Stimulated activated CD4-positive, alpha-beta T cell treated with anti-CD3 and anti-CD28 coated beads, Interleukin-1b, Interleukin-23, amount 100 ng/mL, for 1 hour (primary cell): ENCODE data around the gene LENG9.
A peak's percentile ranks its signal among the peaks of the same experiment; 100 is the strongest.

Experiments used
- DNase-seq, 2 donors: peaks; one replicate each; pipeline ENCODE4 v3.0.0-alpha.2; 2020; ENCODE audit warnings: low read depth in 2 of 2

The LENG9 gene

GRCh38 chr19:54422136-54422535 is 41.4 kb downstream of the LENG9 start:
- DNase-seq: no peak

GRCh38 chr19:54421521-54421920 is 42.1 kb downstream of the LENG9 start:
- no peak for DNase-seq

GRCh38 chr19:54421169-54421516 is 42.4 kb downstream of the LENG9 start:
- no peak for DNase-seq

- DNase-seq: no peak
Observed at GRCh38 chr19:54420383-54421168, 43.0 kb downstream of the LENG9 start.

GRCh38 chr19:54420068-54420382 is 43.6 kb downstream of the LENG9 start:
- no peak for DNase-seq

GRCh38 chr19:54418930-54419800 is 44.4 kb downstream of the LENG9 start:
- no peak for DNase-seq

- DNase-seq: no peak
Observed at GRCh38 chr19:54418030-54418929, 45.3 kb downstream of the LENG9 start.

- DNase-seq: no peak
Observed at GRCh38 chr19:54416695-54417491, 46.7 kb downstream of the LENG9 start.

- DNase-seq: no peak
Observed at GRCh38 chr19:54415901-54416673, 47.5 kb downstream of the LENG9 start.

- peak in 1 of 2 donors; percentile 34 for DNase-seq
Observed at GRCh38 chr19:54415208-54415900, 48.2 kb downstream of the LENG9 start, which contains the start of gene TTYH1. Gene TTYH1, plus strand, starts transcription at chr19:54415464. Its CDS starts 89 bp downstream, at chr19:54415553.

GRCh38 chr19:54414156-54414555 is 49.4 kb downstream of the LENG9 start:
- no peak for DNase-seq

GRCh38 chr19:54412877-54413276 is 50.7 kb downstream of the LENG9 start:
- DNase-seq: no peak
